ENCODE data around the gene WDR5. TPM values are rescaled to one million over a fixed set of nuclear protein-coding genes. Genes with fewer than 3 reads are reported as not detected.

Gene WDR5
- total and polyA plus RNA-seq, 10 donors: 13.8 to 31.3 (median 19.2) TPM

- WGBS, 5 donors: 94 to 97% (median 95%) methylated on average over 19 to 23 of the region's 23 CpGs
- DNase-seq: peak; percentile 69
- peaks cover 0 to 5% (median under 1%) of the 10 kb centered on the region in 6 donors for H3K4me1 ChIP-seq
- H3K4me3 ChIP-seq: no peak overlapping the region
- no peak overlapping the region for H3K27ac ChIP-seq
- H3K9me3 ChIP-seq: no peaks in the 10 kb centered on the region
- peaks cover 0 to 77% (median 68%) of the 10 kb centered on the region in 6 donors for H3K36me3 ChIP-seq
- H3K27me3 ChIP-seq (replicated peaks in 1 of 7): no peaks in the 10 kb centered on the region
- intact Hi-C loops (cut with DNase I; ENCODE audit: low total_unique reads): no loop called here
- TF ChIP-seq POLR2A (IDR thresholded peaks at IDR 0.05): no peak
- no peak for TF ChIP-seq CTCF (IDR thresholded peaks at IDR 0.05 in 8 of 11, conservative IDR thresholded peaks at IDR 0.05 in 3 of 11)
- no peak for TF ChIP-seq POLR2AphosphoS5 (IDR thresholded peaks at IDR 0.05)
Measured at GRCh38 chr9:134157378-134157885, 21.6 kb downstream of the WDR5 start.

GRCh38 chr9:134158242-134158641 is 22.4 kb downstream of the WDR5 start:
- DNase-seq: peak; percentile 49

GRCh38 chr9:134158753-134159392 is 23.0 kb downstream of the WDR5 start:
- intact Hi-C loops (cut with DNase I; ENCODE audit: low total_unique reads): no loop called here
- H3K9me3 ChIP-seq: no peaks in the 10 kb centered on the region
- 84 to 89% (median 88%) methylated on average over 8 to 20 of the region's 20 CpGs for WGBS, 5 donors
- H3K4me1 ChIP-seq: peaks cover 0 to 19% (median 11%) of the 10 kb centered on the region in 6 donors
- peaks cover 0 to 63% (median 54%) of the 10 kb centered on the region in 6 donors for H3K36me3 ChIP-seq
- no peak overlapping the region for H3K27ac ChIP-seq
- TF ChIP-seq CTCF (IDR thresholded peaks at IDR 0.05 in 8 of 11, conservative IDR thresholded peaks at IDR 0.05 in 3 of 11): no peak
- TF ChIP-seq POLR2AphosphoS5 (IDR thresholded peaks at IDR 0.05): no peak
- TF ChIP-seq POLR2A (IDR thresholded peaks at IDR 0.05): no peak
- DNase-seq: peak; percentile 72
- no peak overlapping the region for H3K4me3 ChIP-seq
- H3K27me3 ChIP-seq (replicated peaks in 1 of 7): no peaks in the 10 kb centered on the region

More at GRCh38 chr9:134158242-134158641, 22.4 kb downstream of the WDR5 start:
- H3K9me3 ChIP-seq: no peaks in the 10 kb centered on the region
- WGBS, 5 donors: 92 to 96% (median 94%) methylated on average over 17 of the region's 17 CpGs
- intact Hi-C loops (cut with DNase I; ENCODE audit: low total_unique reads): no loop called here
- H3K27ac ChIP-seq: no peak overlapping the region
- H3K36me3 ChIP-seq: peaks cover 0 to 69% (median 60%) of the 10 kb centered on the region in 6 donors
- TF ChIP-seq POLR2A (IDR thresholded peaks at IDR 0.05) (no peak), CTCF (IDR thresholded peaks at IDR 0.05 in 8 of 11, conservative IDR thresholded peaks at IDR 0.05 in 3 of 11) (no peak), POLR2AphosphoS5 (IDR thresholded peaks at IDR 0.05) (peak in 1 of 3 donors; percentile 16)
- H3K4me1 ChIP-seq: peaks cover 0 to 13% (median 8%) of the 10 kb centered on the region in 6 donors
- H3K4me3 ChIP-seq: no peak overlapping the region
- no peaks in the 10 kb centered on the region for H3K27me3 ChIP-seq (replicated peaks in 1 of 7)

DNA sequence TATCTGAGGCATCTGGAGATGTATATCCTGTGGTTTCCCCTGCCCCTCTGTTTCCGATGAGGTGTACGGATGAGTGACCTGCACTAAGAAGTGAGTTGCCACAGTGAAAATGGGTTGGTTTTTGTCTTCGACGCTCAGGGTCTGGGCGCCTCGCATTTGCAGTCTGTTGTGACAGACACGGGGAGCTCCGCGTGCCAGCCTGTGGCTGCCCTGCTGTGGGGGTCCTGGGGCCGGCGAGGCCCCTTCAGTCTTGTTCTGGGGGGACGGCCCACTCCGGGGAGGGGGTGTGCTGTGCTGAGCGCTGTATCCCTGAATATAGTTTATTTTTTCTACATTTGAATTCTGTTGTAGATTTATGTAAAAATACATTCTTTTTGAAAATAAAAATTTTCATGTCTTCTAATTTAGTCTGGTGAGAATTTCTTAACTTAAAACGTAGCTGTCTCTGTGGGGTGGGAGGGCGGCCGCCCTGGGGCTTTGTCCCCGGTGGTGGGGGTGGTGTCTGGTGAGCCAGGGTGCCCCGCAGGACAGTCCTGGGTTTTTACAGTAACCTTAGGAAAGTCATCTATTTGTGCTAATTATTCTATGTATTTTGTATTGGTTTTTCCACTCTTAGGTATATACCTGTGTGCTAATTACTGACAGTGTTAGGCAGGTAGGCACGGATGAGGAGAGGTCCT is 23.8 kb downstream of the WDR5 start:
- Histone ChIP-seq H3K36me3 (peaks cover 0 to 55% (median 46%) of the 10 kb centered on the region in 6 donors), H3K9me3 (no peaks in the 10 kb centered on the region), H3K27ac (no peak overlapping the region), H3K4me1 (peaks cover 0 to 19% (median 11%) of the 10 kb centered on the region in 6 donors), H3K27me3 (replicated peaks in 1 of 7) (no peaks in the 10 kb centered on the region), H3K4me3 (no peak overlapping the region)
- intact Hi-C loops (cut with DNase I; ENCODE audit: low total_unique reads): no loop called here
- 90 to 92% (median 90%) methylated on average over 20 of the region's 20 CpGs for WGBS, 5 donors
- peak; percentile 64 for DNase-seq
- TF ChIP-seq CTCF (IDR thresholded peaks at IDR 0.05 in 8 of 11, conservative IDR thresholded peaks at IDR 0.05 in 3 of 11) (no peak), POLR2A (IDR thresholded peaks at IDR 0.05) (no peak), POLR2AphosphoS5 (IDR thresholded peaks at IDR 0.05) (no peak)

All from spleen (tissue), 11 donors.